HG03097 (cell line): ENCODE results near the gene MFSD2B.

ENCODE experiments used
- ATAC-seq: cut with Tn5 transposase; IDR thresholded peaks from one replicate; pipeline ENCODE4 v1.9.1; 2021; ENCODE audit not compliant: unreplicated experiment, low FRiP score

The MFSD2B gene

GRCh38 chr2:24050041-24050979, 40.4 kb downstream of the MFSD2B start:
- no peak for ATAC-seq

GRCh38 chr2:24051833-24052232, 41.9 kb downstream of the MFSD2B start:
- ATAC-seq, result no peak

- no peak for ATAC-seq
Measured at GRCh38 chr2:24052951-24053350, 43.1 kb downstream of the MFSD2B start.

GRCh38 chr2:24054366-24055010, 44.6 kb downstream of the MFSD2B start:
- ATAC-seq, result no peak

GRCh38 chr2:24055750-24056149, 45.9 kb downstream of the MFSD2B start:
- ATAC-seq, result no peak

- ATAC-seq, result no peak
Measured at GRCh38 chr2:24058564-24059271, 48.8 kb downstream of the MFSD2B start.

- ATAC-seq, result no peak
Measured at GRCh38 chr2:24065341-24065740, 55.5 kb downstream of the MFSD2B start.

GRCh38 chr2:24072259-24072658, 62.4 kb downstream of the MFSD2B start:
- no peak for ATAC-seq

GRCh38 chr2:24073816-24074215, 63.9 kb downstream of the MFSD2B start:
- no peak for ATAC-seq

- ATAC-seq, result no peak
Measured at GRCh38 chr2:24075259-24075658, 65.4 kb downstream of the MFSD2B start.
